ENCODE measurements around the gene CFAP77.

The CFAP77 gene

GRCh38 chr9:132552041-132552440 is 142.0 kb downstream of the CFAP77 start:
- TF ChIP-seq ZFP3 (CRISPR knock-in tag; IDR thresholded peaks at IDR 0.05) (no peak), PPARA (CRISPR knock-in tag; IDR thresholded peaks at IDR 0.05; ENCODE audit: borderline replicate concordance) (no peak), SNAI2 (CRISPR knock-in tag; IDR thresholded peaks at IDR 0.05) (no peak), CREB5 (CRISPR knock-in tag; IDR thresholded peaks at IDR 0.05; ENCODE audit: low read depth) (no peak), BACH2 (CRISPR knock-in tag; IDR thresholded peaks at IDR 0.05; ENCODE audit: borderline replicate concordance) (no peak), ESRRG (CRISPR knock-in tag; IDR thresholded peaks at IDR 0.05) (no peak), GLIS3 (CRISPR knock-in tag; IDR thresholded peaks at IDR 0.05) (no peak), ZNF70 (CRISPR knock-in tag; IDR thresholded peaks at IDR 0.05) (no peak), CSDC2 (CRISPR knock-in tag; IDR thresholded peaks at IDR 0.05) (no peak), PATZ1 (CRISPR knock-in tag; IDR thresholded peaks at IDR 0.05; ENCODE audit: borderline replicate concordance) (no peak), ZFP30 (CRISPR knock-in tag; IDR thresholded peaks at IDR 0.05) (no peak), TOX (CRISPR knock-in tag; IDR thresholded peaks at IDR 0.05; ENCODE audit: borderline replicate concordance) (no peak), TCF4 (CRISPR knock-in tag; IDR thresholded peaks at IDR 0.05; ENCODE audit: borderline replicate concordance) (no peak), POU6F1 (CRISPR knock-in tag; IDR thresholded peaks at IDR 0.05; ENCODE audit: borderline replicate concordance, low read depth) (no peak), ZC3H10 (CRISPR knock-in tag; IDR thresholded peaks at IDR 0.05) (no peak), ZNF8 (CRISPR knock-in tag; IDR thresholded peaks at IDR 0.05) (no peak)
- ATAC-seq: no peak

- TF ChIP-seq ZC3H10 (CRISPR knock-in tag; IDR thresholded peaks at IDR 0.05) (no peak), ISL1 (CRISPR knock-in tag; IDR thresholded peaks at IDR 0.05) (no peak), TCF4 (CRISPR knock-in tag; IDR thresholded peaks at IDR 0.05; ENCODE audit: borderline replicate concordance) (no peak), PATZ1 (CRISPR knock-in tag; IDR thresholded peaks at IDR 0.05; ENCODE audit: borderline replicate concordance) (no peak), CSRNP3 (CRISPR knock-in tag; IDR thresholded peaks at IDR 0.05) (no peak)
- no peak for ATAC-seq
These were observed 144.7 kb downstream of the CFAP77 start for GRCh38 chr9:132554755-132555154.

- no peak for ATAC-seq
- TF ChIP-seq ZFP3 (CRISPR knock-in tag; IDR thresholded peaks at IDR 0.05) (no peak), CSRNP3 (CRISPR knock-in tag; IDR thresholded peaks at IDR 0.05) (no peak)
These were observed 145.5 kb downstream of the CFAP77 start for GRCh38 chr9:132555528-132555927.

- ATAC-seq: no peak
- TF ChIP-seq TCF4 (CRISPR knock-in tag; IDR thresholded peaks at IDR 0.05; ENCODE audit: borderline replicate concordance) (no peak), ZNF8 (CRISPR knock-in tag; IDR thresholded peaks at IDR 0.05) (no peak), GLIS3 (CRISPR knock-in tag; IDR thresholded peaks at IDR 0.05) (no peak), SNAI2 (CRISPR knock-in tag; IDR thresholded peaks at IDR 0.05) (no peak), ISL1 (CRISPR knock-in tag; IDR thresholded peaks at IDR 0.05) (no peak), ZFP30 (CRISPR knock-in tag; IDR thresholded peaks at IDR 0.05) (no peak), CREB5 (CRISPR knock-in tag; IDR thresholded peaks at IDR 0.05; ENCODE audit: low read depth) (no peak), RARB (CRISPR knock-in tag; IDR thresholded peaks at IDR 0.05) (no peak), PATZ1 (CRISPR knock-in tag; IDR thresholded peaks at IDR 0.05; ENCODE audit: borderline replicate concordance) (no peak), ESRRG (CRISPR knock-in tag; IDR thresholded peaks at IDR 0.05) (no peak), PPARA (CRISPR knock-in tag; IDR thresholded peaks at IDR 0.05; ENCODE audit: borderline replicate concordance) (no peak), CSRNP3 (CRISPR knock-in tag; IDR thresholded peaks at IDR 0.05) (no peak), ARNTL (CRISPR knock-in tag; IDR thresholded peaks at IDR 0.05; ENCODE audit: borderline replicate concordance, low read depth) (no peak), BACH2 (CRISPR knock-in tag; IDR thresholded peaks at IDR 0.05; ENCODE audit: borderline replicate concordance) (no peak)
These were observed 146.2 kb downstream of the CFAP77 start for GRCh38 chr9:132556235-132556634.

All from SK-N-SH treated with all-trans-retinoic acid at 6 μM for 48 hours (cell line).